Breast epithelium (tissue), 4 donors: ENCODE results near the gene ATXN10. TPM values are rescaled to one million over a fixed set of nuclear protein-coding genes. Genes with fewer than 3 reads are reported as not detected.

ENCODE experiments used
- DNase-seq, 2 donors: peaks; one replicate each; pipeline ENCODE4 v3.0.0-alpha.2; 2019; ENCODE audit warnings: low spot score in 2 of 2
- H3K27ac ChIP-seq, 2 donors: fragments of 200-600 bp; sonication (generic) in 1 of 2; one replicate each; pipeline ENCODE4 v1.5.1; 2016 to 2019; ENCODE audit warnings: mild to moderate bottlenecking in 1 of 2
- H3K27me3 ChIP-seq, 2 donors: fragments of 200-600 bp; sonication (generic) in 1 of 2; one replicate each; pipeline versions ENCODE4 v1.5.1 to v1.6.0; 2017 to 2019; ENCODE audit warnings: control low read depth in 1 of 2, mild to moderate bottlenecking in 1 of 2
- H3K36me3 ChIP-seq: fragments of 200-600 bp; one replicate; pipeline ENCODE4 v1.5.1; 2019
- H3K4me1 ChIP-seq, 2 donors: fragments of 200-600 bp; sonication (generic); one replicate each; pipeline ENCODE4 v1.5.1; 2016 to 2019; ENCODE audit warnings: control low read depth in 1 of 2
- H3K4me3 ChIP-seq, 3 donors: fragments of 200-600 bp; sonication (generic); 1 replicate in 2 of 3; 2 replicates in 1 of 3; pipeline ENCODE4 v1.5.1; 2016 to 2019; ENCODE audit warnings: mild to moderate bottlenecking in 3 of 3, moderate library complexity in 2 of 3
- H3K9me3 ChIP-seq, 2 donors: fragments of 200-600 bp; sonication (generic) in 1 of 2; one replicate each; pipeline ENCODE4 v1.5.1; 2016 to 2019; ENCODE audit warnings: control low read depth in 1 of 2
- CTCF ChIP-seq, 3 donors: fragments of 450-650 bp; IDR thresholded peaks; one replicate each; pipeline ENCODE4 v1.5.1; 2016 to 2017; ENCODE audit warnings: antibody characterized with exemption in 3 of 3, mild to moderate bottlenecking in 3 of 3, moderate library complexity in 3 of 3
- POLR2A ChIP-seq: fragments of 450-650 bp; IDR thresholded peaks from one replicate; pipeline ENCODE4 v1.6.1; 2016; ENCODE audit warnings: antibody characterized with exemption, mild to moderate bottlenecking, moderate library complexity
- POLR2AphosphoS5 ChIP-seq, 3 donors: sonication (generic); formaldehyde crosslinking; IDR thresholded peaks; one replicate each; pipeline ENCODE4 v1.6.1; 2017; ENCODE audit warnings: antibody characterized with exemption in 3 of 3
- intact Hi-C: fragments of 100-400 bp; cut with DNase I; formaldehyde crosslinking; loops from one replicate; pipeline ENCODE4 v1.15.1; 2023; ENCODE audit warnings: low total_unique reads
- total RNA-seq, 3 donors: library from RNA; depleted of rRNA; stranded (reverse); fragments of >200 nt; gene quantifications; one replicate each; pipeline ENCODE4 v1.1.0, GENCODE V29; 2016

ATXN10 gene
- total RNA-seq, 3 donors from 2014 or later: 78.6 to 145 (median 138) TPM

GRCh38 chr22:45884201-45885062, 212.8 kb downstream of the ATXN10 start:
- DNase-seq: no peak
- H3K4me3 ChIP-seq: no peak overlapping the region
- H3K27ac ChIP-seq: no peak overlapping the region
- peaks cover 0 to 16% of the 10 kb centered on the region in 2 donors for H3K27me3 ChIP-seq
- H3K9me3 ChIP-seq: no peaks in the 10 kb centered on the region
- intact Hi-C loops: no loop called here
- H3K36me3 ChIP-seq: no peaks in the 10 kb centered on the region
- TF ChIP-seq POLR2A (no peak), POLR2AphosphoS5 (IDR thresholded peaks at IDR 0.05) (no peak)
- no peaks in the 10 kb centered on the region for H3K4me1 ChIP-seq

GRCh38 chr22:45885171-45885840, 213.7 kb downstream of the ATXN10 start:
- no peak for TF ChIP-seq POLR2AphosphoS5 (IDR thresholded peaks at IDR 0.05)
- TF ChIP-seq POLR2A: no peak
- TF ChIP-seq CTCF (IDR thresholded peaks at IDR 0.05): no peak
- no peaks in the 10 kb centered on the region for H3K9me3 ChIP-seq
- DNase-seq: no peak
- no peak overlapping the region for H3K4me3 ChIP-seq
- peaks cover 0 to 13% of the 10 kb centered on the region in 2 donors for H3K27me3 ChIP-seq
- H3K36me3 ChIP-seq: no peaks in the 10 kb centered on the region
- no peaks in the 10 kb centered on the region for H3K4me1 ChIP-seq
- H3K27ac ChIP-seq: no peak overlapping the region
- intact Hi-C loops: no loop called here

- Histone ChIP-seq H3K4me3 (no peak overlapping the region), H3K36me3 (no peaks in the 10 kb centered on the region), H3K27ac (no peak overlapping the region), H3K9me3 (no peaks in the 10 kb centered on the region), H3K27me3 (peaks cover 0 to 10% of the 10 kb centered on the region in 2 donors), H3K4me1 (no peaks in the 10 kb centered on the region)
- intact Hi-C loops: no loop called here
- DNase-seq: no peak
- TF ChIP-seq CTCF (IDR thresholded peaks at IDR 0.05) (no peak), POLR2AphosphoS5 (IDR thresholded peaks at IDR 0.05) (no peak), POLR2A (no peak)
Measured at GRCh38 chr22:45885941-45886395, 214.3 kb downstream of the ATXN10 start.

GRCh38 chr22:45886540-45886939, 214.9 kb downstream of the ATXN10 start:
- no peaks in the 10 kb centered on the region for H3K36me3 ChIP-seq
- DNase-seq: no peak
- no peaks in the 10 kb centered on the region for H3K4me1 ChIP-seq
- no peak overlapping the region for H3K4me3 ChIP-seq
- no peak for TF ChIP-seq CTCF (IDR thresholded peaks at IDR 0.05)
- no peak for TF ChIP-seq POLR2A
- no peak for TF ChIP-seq POLR2AphosphoS5 (IDR thresholded peaks at IDR 0.05)
- no peaks in the 10 kb centered on the region for H3K9me3 ChIP-seq
- intact Hi-C loops: no loop called here
- peaks cover 0 to 5% of the 10 kb centered on the region in 2 donors for H3K27me3 ChIP-seq
- H3K27ac ChIP-seq: no peak overlapping the region

- no peaks in the 10 kb centered on the region for H3K4me1 ChIP-seq
- H3K27me3 ChIP-seq: peaks cover 0 to 9% of the 10 kb centered on the region in 2 donors
- peak overlapping the region in 1 of 2 donors; percentile 48 for H3K27ac ChIP-seq
- intact Hi-C loops: no loop called here
- no peak overlapping the region for H3K4me3 ChIP-seq
- no peak for TF ChIP-seq POLR2A
- no peak for TF ChIP-seq CTCF (IDR thresholded peaks at IDR 0.05)
- TF ChIP-seq POLR2AphosphoS5 (IDR thresholded peaks at IDR 0.05): peak in 1 of 3 donors; percentile 37
- DNase-seq: peak; percentile 88 to 92
- no peaks in the 10 kb centered on the region for H3K36me3 ChIP-seq
- H3K9me3 ChIP-seq: no peaks in the 10 kb centered on the region
Measured at GRCh38 chr22:45887202-45888131, 215.8 kb downstream of the ATXN10 start.
